GM23338 (cell line): Measurements from ENCODE around the gene DLG2. TPM values are rescaled to one million over a fixed set of nuclear protein-coding genes. Genes with fewer than 3 reads are reported as not detected.

Experiments
- ATAC-seq: fragments of 200-7000 bp; cut with Tn5 transposase; 3 replicates; pipeline ENCODE4 v1.9.1; 2020
- DNase-seq: peaks from one replicate; pipeline ENCODE4 v3.0.0-alpha.2; 2015; ENCODE audit warnings: low spot score
- H2AFZ ChIP-seq: fragments of 200-600 bp; sonication (generic); 2 replicates; pipeline ENCODE4 v1.8.0; 2016; ENCODE audit warnings: antibody characterized with exemption, mild to moderate bottlenecking, moderate library complexity
- H3F3A ChIP-seq: fragments of 200-600 bp; sonication (generic); replicated peaks from 2 replicates; pipeline ENCODE4 v1.8.0; 2017; ENCODE audit warnings: antibody characterized with exemption, mixed run types, low read depth
- H3K27ac ChIP-seq: fragments of 200-600 bp; sonication (generic); 2 replicates; pipeline ENCODE4 v1.6.1; 2016; ENCODE audit warnings: low read depth
- H3K27me3 ChIP-seq: fragments of 200-600 bp; sonication (generic); 2 replicates; pipeline ENCODE4 v1.8.0; 2016; ENCODE audit warnings: mild to moderate bottlenecking, mixed run types, moderate library complexity; ENCODE audit not compliant: insufficient read depth
- H3K36me3 ChIP-seq: fragments of 200-600 bp; sonication (generic); 2 replicates; pipeline ENCODE4 v1.8.0; 2016; ENCODE audit warnings: mild to moderate bottlenecking; ENCODE audit not compliant: insufficient read depth
- H3K4me1 ChIP-seq: fragments of 200-600 bp; sonication (generic); 2 replicates; pipeline ENCODE4 v1.8.0; 2016; ENCODE audit warnings: mild to moderate bottlenecking, moderate library complexity; ENCODE audit not compliant: insufficient read depth
- H3K4me2 ChIP-seq: fragments of 200-600 bp; sonication (generic); 2 replicates; pipeline ENCODE4 v1.7.1; 2017; ENCODE audit warnings: mixed run types
- H3K4me3 ChIP-seq: fragments of 200-600 bp; sonication (generic); 2 replicates; pipeline ENCODE4 v1.6.1; 2016; ENCODE audit warnings: mixed run types
- H3K79me2 ChIP-seq: fragments of 200-600 bp; sonication (generic); replicated peaks from 2 replicates; pipeline ENCODE4 v1.8.0; 2017; ENCODE audit warnings: mild to moderate bottlenecking; ENCODE audit not compliant: insufficient read depth
- H3K9me2 ChIP-seq: fragments of 200-600 bp; sonication (generic); 2 replicates; pipeline ENCODE4 v1.8.0; 2017; ENCODE audit not compliant: insufficient read depth
- H4K20me1 ChIP-seq: fragments of 200-600 bp; sonication (generic); replicated peaks from 2 replicates; pipeline ENCODE4 v1.8.0; 2017; ENCODE audit warnings: mild to moderate bottlenecking; ENCODE audit not compliant: insufficient read depth
- H3K27ac Mint-ChIP-seq: 2 replicates; pipeline ENCODE4 v1.8.0; 2020; ENCODE audit warnings: inconsistent platforms, mild to moderate bottlenecking, moderate library complexity, mixed read lengths
- H3K27me3 Mint-ChIP-seq: 3 replicates; pipeline ENCODE4 v1.8.0; 2022; ENCODE audit warnings: low read depth, mild to moderate bottlenecking, moderate library complexity, mixed read lengths, inconsistent platforms; ENCODE audit not compliant: insufficient read depth, poor library complexity
- H3K36me3 Mint-ChIP-seq: 3 replicates; pipeline ENCODE4 v1.8.0; 2021; ENCODE audit warnings: low read depth, mild to moderate bottlenecking, inconsistent platforms, moderate library complexity, mixed read lengths
- H3K4me1 Mint-ChIP-seq: 3 replicates; pipeline ENCODE4 v1.8.0; 2020; ENCODE audit warnings: mild to moderate bottlenecking, inconsistent platforms, mixed read lengths
- H3K4me3 Mint-ChIP-seq: 3 replicates; pipeline ENCODE4 v1.8.0; 2021; ENCODE audit warnings: moderate library complexity, mild to moderate bottlenecking, inconsistent platforms, mixed read lengths
- H3K9me3 Mint-ChIP-seq: 3 replicates; pipeline ENCODE4 v1.8.0; 2020; ENCODE audit warnings: moderate library complexity, mild to moderate bottlenecking, inconsistent platforms, mixed read lengths
- CREB1 ChIP-seq: fragments of 250-450 bp; sonication (Bioruptor Pico); IDR thresholded peaks from 2 replicates; pipeline ENCODE4 v1.5.0; 2020; ENCODE audit warnings: low read depth, mild to moderate bottlenecking, moderate library complexity
- ETS1 ChIP-seq: IDR thresholded peaks from 2 replicates; pipeline ENCODE4 v1.6.1; 2016; ENCODE audit warnings: antibody characterized with exemption
- EZH2 ChIP-seq: fragments of 200-600 bp; sonication (generic); IDR thresholded peaks from one replicate; pipeline ENCODE4 v1.8.0; 2017; ENCODE audit warnings: antibody characterized with exemption, mild to moderate bottlenecking, low read depth; ENCODE audit not compliant: unreplicated experiment
- EZH2phosphoT487 ChIP-seq: fragments of 200-600 bp; sonication (generic); IDR thresholded peaks from one replicate; pipeline ENCODE4 v1.8.1; 2018; ENCODE audit warnings: antibody characterized with exemption; ENCODE audit not compliant: unreplicated experiment
- JUNB ChIP-seq: IDR thresholded peaks from one replicate; pipeline ENCODE4 v1.6.1; 2016; ENCODE audit warnings: antibody characterized with exemption; ENCODE audit not compliant: unreplicated experiment
- NANOG ChIP-seq: IDR thresholded peaks from 2 replicates; pipeline ENCODE4 v1.6.1; 2016; ENCODE audit warnings: antibody characterized with exemption, borderline replicate concordance
- POLR2AphosphoS5 ChIP-seq: IDR thresholded peaks from 2 replicates; pipeline ENCODE4 v1.6.1; 2016; ENCODE audit warnings: antibody characterized with exemption, low read depth
- STAT1 ChIP-seq: IDR thresholded peaks from one replicate; pipeline ENCODE4 v1.6.1; 2016; ENCODE audit warnings: antibody characterized with exemption; ENCODE audit not compliant: unreplicated experiment
- ZNF114 ChIP-seq: fragments of 250-450 bp; sonication (Bioruptor Pico); IDR thresholded peaks from 2 replicates; pipeline ENCODE4 v1.5.0; 2020; ENCODE audit warnings: mild to moderate bottlenecking, moderate library complexity
- ZNF331 ChIP-seq: fragments of 250-450 bp; sonication (Bioruptor Pico); IDR thresholded peaks from 2 replicates; pipeline ENCODE4 v1.5.0; 2020; ENCODE audit warnings: low read depth, mild to moderate bottlenecking, moderate library complexity
- polyA plus RNA-seq: library from polyadenylated mRNA; unstranded; fragments of >200 nt; fragmentation: Nextera tagmentation; extraction: Ambion mirVana; gene quantifications from 2 replicates; pipeline ENCODE4 v1.2.1, GENCODE V29; 2016
- total RNA-seq: library from RNA; depleted of rRNA; stranded (reverse); fragments of >200 nt; shearing (Covaris generic); gene quantifications from 2 replicates; pipeline ENCODE4 v1.2.3, GENCODE V29; 2014
- TF ChIP-seq, protein P1 (sequence below): fragments of 250-450 bp; sonication (Bioruptor Pico); IDR thresholded peaks from 2 replicates; pipeline ENCODE4 v1.5.0; 2020; ENCODE audit warnings: mild to moderate bottlenecking, moderate library complexity
- TF ChIP-seq, protein P2 (sequence below): IDR thresholded peaks from one replicate; pipeline ENCODE4 v1.6.1; 2018; ENCODE audit warnings: antibody characterized with exemption; ENCODE audit not compliant: unreplicated experiment
- TF ChIP-seq, protein P3 (sequence below), 2 experiments: fragments of 200-600 bp in 1 of 2; sonication (generic) in 1 of 2; conservative IDR thresholded peaks; 2 replicates each; pipeline versions ENCODE4 v1.5.1 to v1.6.1; 2016 to 2017; ENCODE audit warnings: antibody characterized with exemption in 2 of 2, low read depth in 2 of 2, mild to moderate bottlenecking in 2 of 2, moderate library complexity in 1 of 2

Gene DLG2
- total and polyA plus RNA-seq, 2 experiments from 2014 or later = 19.8 to 21.5 TPM

GRCh38 chr11:84137960-84138359 lies 1489.2 kb downstream of the DLG2 start:
- H3F3A ChIP-seq = no peaks in the 10 kb centered on the region
- no peaks in the 10 kb centered on the region for H3K27me3 Mint-ChIP-seq
- H3K36me3 ChIP-seq = no peaks in the 10 kb centered on the region
- H3K36me3 Mint-ChIP-seq = no peaks in the 10 kb centered on the region
- TF ChIP-seq NANOG (no peak), EZH2phosphoT487 (no peak), POLR2AphosphoS5 (no peak), CREB1 (CRISPR knock-in tag) (no peak), ZNF114 (CRISPR knock-in tag) (no peak), ETS1 (no peak), STAT1 (no peak), ZNF331 (CRISPR knock-in tag) (no peak), EZH2 (no peak), JUNB (no peak)
- TF ChIP-seq, protein P1, sequence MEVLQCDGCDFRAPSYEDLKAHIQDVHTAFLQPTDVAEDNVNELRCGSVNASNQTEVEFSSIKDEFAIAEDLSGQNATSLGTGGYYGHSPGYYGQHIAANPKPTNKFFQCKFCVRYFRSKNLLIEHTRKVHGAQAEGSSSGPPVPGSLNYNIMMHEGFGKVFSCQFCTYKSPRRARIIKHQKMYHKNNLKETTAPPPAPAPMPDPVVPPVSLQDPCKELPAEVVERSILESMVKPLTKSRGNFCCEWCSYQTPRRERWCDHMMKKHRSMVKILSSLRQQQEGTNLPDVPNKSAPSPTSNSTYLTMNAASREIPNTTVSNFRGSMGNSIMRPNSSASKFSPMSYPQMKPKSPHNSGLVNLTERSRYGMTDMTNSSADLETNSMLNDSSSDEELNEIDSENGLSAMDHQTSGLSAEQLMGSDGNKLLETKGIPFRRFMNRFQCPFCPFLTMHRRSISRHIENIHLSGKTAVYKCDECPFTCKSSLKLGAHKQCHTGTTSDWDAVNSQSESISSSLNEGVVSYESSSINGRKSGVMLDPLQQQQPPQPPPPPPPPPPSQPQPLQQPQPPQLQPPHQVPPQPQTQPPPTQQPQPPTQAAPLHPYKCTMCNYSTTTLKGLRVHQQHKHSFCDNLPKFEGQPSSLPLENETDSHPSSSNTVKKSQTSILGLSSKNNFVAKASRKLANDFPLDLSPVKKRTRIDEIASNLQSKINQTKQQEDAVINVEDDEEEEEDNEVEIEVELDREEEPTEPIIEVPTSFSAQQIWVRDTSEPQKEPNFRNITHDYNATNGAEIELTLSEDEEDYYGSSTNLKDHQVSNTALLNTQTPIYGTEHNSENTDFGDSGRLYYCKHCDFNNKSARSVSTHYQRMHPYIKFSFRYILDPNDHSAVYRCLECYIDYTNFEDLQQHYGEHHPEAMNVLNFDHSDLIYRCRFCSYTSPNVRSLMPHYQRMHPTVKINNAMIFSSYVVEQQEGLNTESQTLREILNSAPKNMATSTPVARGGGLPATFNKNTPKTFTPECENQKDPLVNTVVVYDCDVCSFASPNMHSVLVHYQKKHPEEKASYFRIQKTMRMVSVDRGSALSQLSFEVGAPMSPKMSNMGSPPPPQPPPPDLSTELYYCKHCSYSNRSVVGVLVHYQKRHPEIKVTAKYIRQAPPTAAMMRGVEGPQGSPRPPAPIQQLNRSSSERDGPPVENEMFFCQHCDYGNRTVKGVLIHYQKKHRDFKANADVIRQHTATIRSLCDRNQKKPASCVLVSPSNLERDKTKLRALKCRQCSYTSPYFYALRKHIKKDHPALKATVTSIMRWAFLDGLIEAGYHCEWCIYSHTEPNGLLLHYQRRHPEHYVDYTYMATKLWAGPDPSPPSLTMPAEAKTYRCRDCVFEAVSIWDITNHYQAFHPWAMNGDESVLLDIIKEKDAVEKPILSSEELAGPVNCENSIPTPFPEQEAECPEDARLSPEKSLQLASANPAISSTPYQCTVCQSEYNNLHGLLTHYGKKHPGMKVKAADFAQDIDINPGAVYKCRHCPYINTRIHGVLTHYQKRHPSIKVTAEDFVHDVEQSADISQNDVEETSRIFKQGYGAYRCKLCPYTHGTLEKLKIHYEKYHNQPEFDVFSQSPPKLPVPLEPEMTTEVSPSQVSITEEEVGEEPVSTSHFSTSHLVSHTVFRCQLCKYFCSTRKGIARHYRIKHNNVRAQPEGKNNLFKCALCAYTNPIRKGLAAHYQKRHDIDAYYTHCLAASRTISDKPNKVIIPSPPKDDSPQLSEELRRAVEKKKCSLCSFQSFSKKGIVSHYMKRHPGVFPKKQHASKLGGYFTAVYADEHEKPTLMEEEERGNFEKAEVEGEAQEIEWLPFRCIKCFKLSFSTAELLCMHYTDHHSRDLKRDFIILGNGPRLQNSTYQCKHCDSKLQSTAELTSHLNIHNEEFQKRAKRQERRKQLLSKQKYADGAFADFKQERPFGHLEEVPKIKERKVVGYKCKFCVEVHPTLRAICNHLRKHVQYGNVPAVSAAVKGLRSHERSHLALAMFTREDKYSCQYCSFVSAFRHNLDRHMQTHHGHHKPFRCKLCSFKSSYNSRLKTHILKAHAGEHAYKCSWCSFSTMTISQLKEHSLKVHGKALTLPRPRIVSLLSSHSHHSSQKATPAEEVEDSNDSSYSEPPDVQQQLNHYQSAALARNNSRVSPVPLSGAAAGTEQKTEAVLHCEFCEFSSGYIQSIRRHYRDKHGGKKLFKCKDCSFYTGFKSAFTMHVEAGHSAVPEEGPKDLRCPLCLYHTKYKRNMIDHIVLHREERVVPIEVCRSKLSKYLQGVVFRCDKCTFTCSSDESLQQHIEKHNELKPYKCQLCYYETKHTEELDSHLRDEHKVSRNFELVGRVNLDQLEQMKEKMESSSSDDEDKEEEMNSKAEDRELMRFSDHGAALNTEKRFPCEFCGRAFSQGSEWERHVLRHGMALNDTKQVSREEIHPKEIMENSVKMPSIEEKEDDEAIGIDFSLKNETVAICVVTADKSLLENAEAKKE (CRISPR knock-in tag) = no peak
- TF ChIP-seq, protein P2, sequence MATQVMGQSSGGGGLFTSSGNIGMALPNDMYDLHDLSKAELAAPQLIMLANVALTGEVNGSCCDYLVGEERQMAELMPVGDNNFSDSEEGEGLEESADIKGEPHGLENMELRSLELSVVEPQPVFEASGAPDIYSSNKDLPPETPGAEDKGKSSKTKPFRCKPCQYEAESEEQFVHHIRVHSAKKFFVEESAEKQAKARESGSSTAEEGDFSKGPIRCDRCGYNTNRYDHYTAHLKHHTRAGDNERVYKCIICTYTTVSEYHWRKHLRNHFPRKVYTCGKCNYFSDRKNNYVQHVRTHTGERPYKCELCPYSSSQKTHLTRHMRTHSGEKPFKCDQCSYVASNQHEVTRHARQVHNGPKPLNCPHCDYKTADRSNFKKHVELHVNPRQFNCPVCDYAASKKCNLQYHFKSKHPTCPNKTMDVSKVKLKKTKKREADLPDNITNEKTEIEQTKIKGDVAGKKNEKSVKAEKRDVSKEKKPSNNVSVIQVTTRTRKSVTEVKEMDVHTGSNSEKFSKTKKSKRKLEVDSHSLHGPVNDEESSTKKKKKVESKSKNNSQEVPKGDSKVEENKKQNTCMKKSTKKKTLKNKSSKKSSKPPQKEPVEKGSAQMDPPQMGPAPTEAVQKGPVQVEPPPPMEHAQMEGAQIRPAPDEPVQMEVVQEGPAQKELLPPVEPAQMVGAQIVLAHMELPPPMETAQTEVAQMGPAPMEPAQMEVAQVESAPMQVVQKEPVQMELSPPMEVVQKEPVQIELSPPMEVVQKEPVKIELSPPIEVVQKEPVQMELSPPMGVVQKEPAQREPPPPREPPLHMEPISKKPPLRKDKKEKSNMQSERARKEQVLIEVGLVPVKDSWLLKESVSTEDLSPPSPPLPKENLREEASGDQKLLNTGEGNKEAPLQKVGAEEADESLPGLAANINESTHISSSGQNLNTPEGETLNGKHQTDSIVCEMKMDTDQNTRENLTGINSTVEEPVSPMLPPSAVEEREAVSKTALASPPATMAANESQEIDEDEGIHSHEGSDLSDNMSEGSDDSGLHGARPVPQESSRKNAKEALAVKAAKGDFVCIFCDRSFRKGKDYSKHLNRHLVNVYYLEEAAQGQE = no peak
- TF ChIP-seq, protein P3, sequence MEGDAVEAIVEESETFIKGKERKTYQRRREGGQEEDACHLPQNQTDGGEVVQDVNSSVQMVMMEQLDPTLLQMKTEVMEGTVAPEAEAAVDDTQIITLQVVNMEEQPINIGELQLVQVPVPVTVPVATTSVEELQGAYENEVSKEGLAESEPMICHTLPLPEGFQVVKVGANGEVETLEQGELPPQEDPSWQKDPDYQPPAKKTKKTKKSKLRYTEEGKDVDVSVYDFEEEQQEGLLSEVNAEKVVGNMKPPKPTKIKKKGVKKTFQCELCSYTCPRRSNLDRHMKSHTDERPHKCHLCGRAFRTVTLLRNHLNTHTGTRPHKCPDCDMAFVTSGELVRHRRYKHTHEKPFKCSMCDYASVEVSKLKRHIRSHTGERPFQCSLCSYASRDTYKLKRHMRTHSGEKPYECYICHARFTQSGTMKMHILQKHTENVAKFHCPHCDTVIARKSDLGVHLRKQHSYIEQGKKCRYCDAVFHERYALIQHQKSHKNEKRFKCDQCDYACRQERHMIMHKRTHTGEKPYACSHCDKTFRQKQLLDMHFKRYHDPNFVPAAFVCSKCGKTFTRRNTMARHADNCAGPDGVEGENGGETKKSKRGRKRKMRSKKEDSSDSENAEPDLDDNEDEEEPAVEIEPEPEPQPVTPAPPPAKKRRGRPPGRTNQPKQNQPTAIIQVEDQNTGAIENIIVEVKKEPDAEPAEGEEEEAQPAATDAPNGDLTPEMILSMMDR (conservative IDR thresholded peaks at IDR 0.05; ENCODE audit: low read depth in 2 of 2) = no peak
- no peak overlapping the region for H3K27ac ChIP-seq
- H3K27me3 ChIP-seq = no peaks in the 10 kb centered on the region
- no peaks in the 10 kb centered on the region for H3K79me2 ChIP-seq
- H3K9me2 ChIP-seq = no peaks in the 10 kb centered on the region
- peaks cover 20% of the 10 kb centered on the region for H3K4me1 Mint-ChIP-seq
- ATAC-seq (no peak), DNase-seq (no peak)
- H3K9me3 Mint-ChIP-seq = no peaks in the 10 kb centered on the region
- no peak overlapping the region for H3K4me3 ChIP-seq
- no peak overlapping the region for H3K4me3 Mint-ChIP-seq
- H4K20me1 ChIP-seq = no peaks in the 10 kb centered on the region
- no peaks in the 10 kb centered on the region for H3K4me1 ChIP-seq
- no peak overlapping the region for H3K27ac Mint-ChIP-seq
- H3K4me2 ChIP-seq = no peak overlapping the region
- H2AFZ ChIP-seq = no peak overlapping the region
